Fibroblast of villous mesenchyme (primary cell): ENCODE data around the gene CACNA1E. TPM values are rescaled to one million over a fixed set of nuclear protein-coding genes. Genes with fewer than 3 reads are reported as not detected.

ENCODE experiments used
- DNase-seq: peaks from one replicate; pipeline ENCODE4 v3.0.0-alpha.2; 2010; ENCODE audit warnings: low read depth
- H3K4me3 ChIP-seq: 2 replicates; pipeline ENCODE4 v1.5.1; 2011; ENCODE audit warnings: low read depth, mild to moderate bottlenecking, low read length
- total RNA-seq: library from RNA; depleted of rRNA; stranded (reverse); fragments of >200 nt; gene quantifications from 2 replicates; pipeline ENCODE4 v1.2.3, GENCODE V29; 2012
- TF ChIP-seq, protein P1 (sequence below): IDR thresholded peaks from 2 replicates; pipeline ENCODE4 v1.5.1; 2012; ENCODE audit warnings: low read depth, mild to moderate bottlenecking, low read length; ENCODE audit not compliant: insufficient read depth

The CACNA1E gene
- total RNA-seq, 1 donor = not detected

DNA sequence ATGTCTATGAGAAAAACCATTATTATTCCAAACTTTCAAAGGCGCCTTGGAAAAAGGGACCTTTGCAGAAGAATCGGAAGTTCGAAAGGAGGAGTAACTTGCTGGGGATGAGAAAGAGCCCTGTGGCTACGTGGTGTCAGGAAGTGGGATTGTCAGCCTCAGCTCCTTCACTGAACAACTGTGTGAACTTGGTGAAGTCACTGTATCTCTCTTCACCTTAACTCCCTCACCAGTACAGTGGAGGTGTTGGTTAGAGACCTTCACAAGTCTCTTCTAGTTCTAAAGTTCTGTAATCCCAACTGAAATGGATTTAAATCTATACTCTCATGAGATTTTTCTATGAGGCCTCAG is 285.6 kb downstream of the CACNA1E start:
- TF ChIP-seq, protein P1, sequence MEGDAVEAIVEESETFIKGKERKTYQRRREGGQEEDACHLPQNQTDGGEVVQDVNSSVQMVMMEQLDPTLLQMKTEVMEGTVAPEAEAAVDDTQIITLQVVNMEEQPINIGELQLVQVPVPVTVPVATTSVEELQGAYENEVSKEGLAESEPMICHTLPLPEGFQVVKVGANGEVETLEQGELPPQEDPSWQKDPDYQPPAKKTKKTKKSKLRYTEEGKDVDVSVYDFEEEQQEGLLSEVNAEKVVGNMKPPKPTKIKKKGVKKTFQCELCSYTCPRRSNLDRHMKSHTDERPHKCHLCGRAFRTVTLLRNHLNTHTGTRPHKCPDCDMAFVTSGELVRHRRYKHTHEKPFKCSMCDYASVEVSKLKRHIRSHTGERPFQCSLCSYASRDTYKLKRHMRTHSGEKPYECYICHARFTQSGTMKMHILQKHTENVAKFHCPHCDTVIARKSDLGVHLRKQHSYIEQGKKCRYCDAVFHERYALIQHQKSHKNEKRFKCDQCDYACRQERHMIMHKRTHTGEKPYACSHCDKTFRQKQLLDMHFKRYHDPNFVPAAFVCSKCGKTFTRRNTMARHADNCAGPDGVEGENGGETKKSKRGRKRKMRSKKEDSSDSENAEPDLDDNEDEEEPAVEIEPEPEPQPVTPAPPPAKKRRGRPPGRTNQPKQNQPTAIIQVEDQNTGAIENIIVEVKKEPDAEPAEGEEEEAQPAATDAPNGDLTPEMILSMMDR = no peak
- H3K4me3 ChIP-seq = no peak overlapping the region
- DNase-seq = no peak

- H3K4me3 ChIP-seq = no peak overlapping the region
- TF ChIP-seq, protein P1 = no peak
- DNase-seq = no peak
Measured at GRCh38 chr1:181769846-181770245, 286.5 kb downstream of the CACNA1E start.

DNA sequence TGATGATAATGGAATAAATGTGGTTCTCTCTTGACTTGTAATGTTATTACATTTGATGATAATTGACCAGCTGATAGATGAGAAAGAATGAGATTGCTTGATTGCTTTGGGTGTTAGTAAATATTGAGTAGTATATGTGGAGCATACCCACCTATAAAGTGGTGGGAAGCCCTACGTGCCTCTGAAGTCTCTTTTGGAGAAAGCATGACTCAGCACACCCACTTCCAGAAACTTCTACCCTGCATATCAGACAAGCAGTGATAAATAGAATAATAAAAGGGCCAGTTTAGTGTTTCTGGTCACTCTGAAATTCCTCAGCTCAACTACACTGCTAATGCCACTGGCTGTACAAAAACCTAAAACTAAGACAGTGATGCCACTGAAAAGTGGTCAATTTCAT is 289.4 kb downstream of the CACNA1E start:
- DNase-seq = no peak
- TF ChIP-seq, protein P1 = no peak
- no peak overlapping the region for H3K4me3 ChIP-seq

GRCh38 chr1:181776044-181776443 is 292.7 kb downstream of the CACNA1E start:
- no peak for DNase-seq
- H3K4me3 ChIP-seq = no peak overlapping the region
- TF ChIP-seq, protein P1 = no peak

GRCh38 chr1:181777286-181777685 is 294.0 kb downstream of the CACNA1E start:
- H3K4me3 ChIP-seq = no peak overlapping the region
- DNase-seq = no peak
- TF ChIP-seq, protein P1 = no peak

- TF ChIP-seq, protein P1 = no peak
- no peak for DNase-seq
- H3K4me3 ChIP-seq = no peak overlapping the region
Measured at GRCh38 chr1:181777812-181778211, 294.5 kb downstream of the CACNA1E start.

DNA sequence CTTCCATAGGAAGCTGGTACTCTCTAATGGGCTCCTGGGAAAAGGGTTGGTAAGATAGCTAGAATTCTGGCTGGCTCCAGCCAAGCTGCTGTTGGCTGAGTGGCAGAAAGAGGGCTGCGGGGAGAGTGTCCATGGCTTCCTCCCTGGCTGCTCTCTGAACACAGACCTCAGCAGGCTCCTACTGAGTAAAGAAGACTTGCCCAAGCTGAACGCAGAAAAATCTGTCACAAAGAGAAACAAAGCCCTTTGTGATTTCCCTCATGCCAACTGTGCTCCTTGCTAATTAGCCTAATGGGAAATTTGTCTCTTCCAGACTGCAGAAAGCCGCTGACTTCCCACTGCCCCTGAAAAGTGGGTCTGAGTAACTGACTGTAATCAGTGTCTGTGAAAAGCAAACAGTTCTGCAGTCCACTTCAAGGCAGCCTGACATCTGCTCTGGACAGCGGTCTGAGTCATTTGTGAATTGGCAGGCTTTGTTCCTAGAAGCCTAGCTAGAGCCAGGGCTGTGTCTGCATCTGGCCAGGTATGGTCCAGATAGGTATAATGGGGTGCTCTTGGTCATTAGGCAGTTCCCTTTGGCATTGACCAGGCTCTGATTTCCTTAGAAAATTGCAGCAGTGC is 295.4 kb downstream of the CACNA1E start:
- TF ChIP-seq, protein P1 = no peak
- DNase-seq = no peak
- no peak overlapping the region for H3K4me3 ChIP-seq
